GM12891 (cell line): ENCODE data around the gene HOXB9.

ENCODE experiments used
- POLR2A ChIP-seq: IDR thresholded peaks from 2 replicates; pipeline ENCODE4 v1.6.1; 2011; ENCODE audit warnings: low read depth, low read length, control low read depth
- POLR2AphosphoS5 ChIP-seq: IDR thresholded peaks from 2 replicates; pipeline ENCODE4 v1.6.1; 2011; ENCODE audit warnings: low read depth, low read length, control low read depth

- TF ChIP-seq POLR2AphosphoS5: no peak
- TF ChIP-seq POLR2A: no peak
Observed at GRCh38 chr17:48655913-48656312, 29.8 kb upstream of the HOXB9 start.
